ENCODE results near the gene INTS4.

Gene INTS4

GRCh38 chr11:78038697-78039313 is 44.3 kb upstream of the INTS4 start:
- no peak for TF ChIP-seq EZH2 (IDR thresholded peaks at IDR 0.05; ENCODE audit: borderline replicate concordance, low read length)
- TF ChIP-seq CTCF (IDR thresholded peaks at IDR 0.05; ENCODE audit: low read length) = no peak

GRCh38 chr11:78037825-78038620 is 43.6 kb upstream of the INTS4 start:
- H2AFZ ChIP-seq (ENCODE audit: low read length) = no peak overlapping the region
- no peaks in the 10 kb centered on the region for H3F3A ChIP-seq (ENCODE audit: insufficient read depth, low read length)
- H3K4me2 ChIP-seq (ENCODE audit: low read length) = no peak overlapping the region
- no peaks in the 10 kb centered on the region for H3K79me2 ChIP-seq (ENCODE audit: insufficient read depth, low read length)
- TF ChIP-seq CTCF (IDR thresholded peaks at IDR 0.05; ENCODE audit: low read length) = no peak
- TF ChIP-seq EZH2 (IDR thresholded peaks at IDR 0.05; ENCODE audit: borderline replicate concordance, low read length) = no peak
- peaks cover 24% of the 10 kb centered on the region for H3K4me1 ChIP-seq (ENCODE audit: insufficient read depth, low read length, severe bottlenecking)
- no peaks in the 10 kb centered on the region for H3K9me3 ChIP-seq (ENCODE audit: low read length)
- H3K27ac ChIP-seq (ENCODE audit: low read depth, low read length, poor library complexity, severe bottlenecking) = no peak overlapping the region
- H3K9me2 ChIP-seq (ENCODE audit: low read depth, low read length) = no peaks in the 10 kb centered on the region
- H3K36me3 ChIP-seq (ENCODE audit: insufficient read depth, low read length) = no peaks in the 10 kb centered on the region
- no peak overlapping the region for H3K4me3 ChIP-seq (ENCODE audit: low read depth, low read length, poor library complexity, severe bottlenecking)
- no peak overlapping the region for H3K9ac ChIP-seq (ENCODE audit: low read length)
- no peaks in the 10 kb centered on the region for H3K27me3 ChIP-seq (ENCODE audit: insufficient read depth, low read length)
- no peaks in the 10 kb centered on the region for H4K20me1 ChIP-seq (ENCODE audit: insufficient read depth, low read length)

More at GRCh38 chr11:78038697-78039313, 44.3 kb upstream of the INTS4 start:
- no peaks in the 10 kb centered on the region for H3K79me2 ChIP-seq (ENCODE audit: insufficient read depth, low read length)
- no peak overlapping the region for H3K4me2 ChIP-seq (ENCODE audit: low read length)
- no peak overlapping the region for H3K4me3 ChIP-seq (ENCODE audit: low read depth, low read length, poor library complexity, severe bottlenecking)
- H3K9me2 ChIP-seq (ENCODE audit: low read depth, low read length) = no peaks in the 10 kb centered on the region
- no peaks in the 10 kb centered on the region for H3K9me3 ChIP-seq (ENCODE audit: low read length)
- no peaks in the 10 kb centered on the region for H4K20me1 ChIP-seq (ENCODE audit: insufficient read depth, low read length)
- peaks cover 24% of the 10 kb centered on the region for H3K4me1 ChIP-seq (ENCODE audit: insufficient read depth, low read length, severe bottlenecking)
- no peaks in the 10 kb centered on the region for H3F3A ChIP-seq (ENCODE audit: insufficient read depth, low read length)
- no peak overlapping the region for H3K9ac ChIP-seq (ENCODE audit: low read length)
- H3K27ac ChIP-seq (ENCODE audit: low read depth, low read length, poor library complexity, severe bottlenecking) = peak overlapping the region; percentile 60
- no peaks in the 10 kb centered on the region for H3K27me3 ChIP-seq (ENCODE audit: insufficient read depth, low read length)
- H3K36me3 ChIP-seq (ENCODE audit: insufficient read depth, low read length) = no peaks in the 10 kb centered on the region
- no peak overlapping the region for H2AFZ ChIP-seq (ENCODE audit: low read length)

GRCh38 chr11:78037056-78037455 is 42.6 kb upstream of the INTS4 start:
- no peak overlapping the region for H3K27ac ChIP-seq (ENCODE audit: low read depth, low read length, poor library complexity, severe bottlenecking)
- H3K4me1 ChIP-seq (ENCODE audit: insufficient read depth, low read length, severe bottlenecking) = peaks cover 24% of the 10 kb centered on the region
- H3K79me2 ChIP-seq (ENCODE audit: insufficient read depth, low read length) = no peaks in the 10 kb centered on the region
- no peak overlapping the region for H3K4me2 ChIP-seq (ENCODE audit: low read length)
- H3K9me3 ChIP-seq (ENCODE audit: low read length) = no peaks in the 10 kb centered on the region
- no peak overlapping the region for H3K4me3 ChIP-seq (ENCODE audit: low read depth, low read length, poor library complexity, severe bottlenecking)
- no peaks in the 10 kb centered on the region for H3K27me3 ChIP-seq (ENCODE audit: insufficient read depth, low read length)
- TF ChIP-seq CTCF (IDR thresholded peaks at IDR 0.05; ENCODE audit: low read length) = no peak
- no peak for TF ChIP-seq EZH2 (IDR thresholded peaks at IDR 0.05; ENCODE audit: borderline replicate concordance, low read length)
- H3K9me2 ChIP-seq (ENCODE audit: low read depth, low read length) = no peaks in the 10 kb centered on the region
- H3K36me3 ChIP-seq (ENCODE audit: insufficient read depth, low read length) = no peaks in the 10 kb centered on the region
- no peak overlapping the region for H3K9ac ChIP-seq (ENCODE audit: low read length)
- H2AFZ ChIP-seq (ENCODE audit: low read length) = no peak overlapping the region
- no peaks in the 10 kb centered on the region for H4K20me1 ChIP-seq (ENCODE audit: insufficient read depth, low read length)
- H3F3A ChIP-seq (ENCODE audit: insufficient read depth, low read length) = no peaks in the 10 kb centered on the region
